Measurements from ENCODE around the gene SLC4A2.
A peak's percentile ranks its signal among the peaks of the same experiment; 100 is the strongest.
"Not testable (repeated sequence)": the region's sequence is repeated elsewhere in the genome, so short reads cannot be mapped to it uniquely, and the experiment has no call there.

SLC4A2 gene, protein sequence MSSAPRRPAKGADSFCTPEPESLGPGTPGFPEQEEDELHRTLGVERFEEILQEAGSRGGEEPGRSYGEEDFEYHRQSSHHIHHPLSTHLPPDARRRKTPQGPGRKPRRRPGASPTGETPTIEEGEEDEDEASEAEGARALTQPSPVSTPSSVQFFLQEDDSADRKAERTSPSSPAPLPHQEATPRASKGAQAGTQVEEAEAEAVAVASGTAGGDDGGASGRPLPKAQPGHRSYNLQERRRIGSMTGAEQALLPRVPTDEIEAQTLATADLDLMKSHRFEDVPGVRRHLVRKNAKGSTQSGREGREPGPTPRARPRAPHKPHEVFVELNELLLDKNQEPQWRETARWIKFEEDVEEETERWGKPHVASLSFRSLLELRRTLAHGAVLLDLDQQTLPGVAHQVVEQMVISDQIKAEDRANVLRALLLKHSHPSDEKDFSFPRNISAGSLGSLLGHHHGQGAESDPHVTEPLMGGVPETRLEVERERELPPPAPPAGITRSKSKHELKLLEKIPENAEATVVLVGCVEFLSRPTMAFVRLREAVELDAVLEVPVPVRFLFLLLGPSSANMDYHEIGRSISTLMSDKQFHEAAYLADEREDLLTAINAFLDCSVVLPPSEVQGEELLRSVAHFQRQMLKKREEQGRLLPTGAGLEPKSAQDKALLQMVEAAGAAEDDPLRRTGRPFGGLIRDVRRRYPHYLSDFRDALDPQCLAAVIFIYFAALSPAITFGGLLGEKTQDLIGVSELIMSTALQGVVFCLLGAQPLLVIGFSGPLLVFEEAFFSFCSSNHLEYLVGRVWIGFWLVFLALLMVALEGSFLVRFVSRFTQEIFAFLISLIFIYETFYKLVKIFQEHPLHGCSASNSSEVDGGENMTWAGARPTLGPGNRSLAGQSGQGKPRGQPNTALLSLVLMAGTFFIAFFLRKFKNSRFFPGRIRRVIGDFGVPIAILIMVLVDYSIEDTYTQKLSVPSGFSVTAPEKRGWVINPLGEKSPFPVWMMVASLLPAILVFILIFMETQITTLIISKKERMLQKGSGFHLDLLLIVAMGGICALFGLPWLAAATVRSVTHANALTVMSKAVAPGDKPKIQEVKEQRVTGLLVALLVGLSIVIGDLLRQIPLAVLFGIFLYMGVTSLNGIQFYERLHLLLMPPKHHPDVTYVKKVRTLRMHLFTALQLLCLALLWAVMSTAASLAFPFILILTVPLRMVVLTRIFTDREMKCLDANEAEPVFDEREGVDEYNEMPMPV
- total RNA-seq: 47.7 to 53.6 (median 52.8) reads per million in 3 donors

GRCh38 chr7:151059367-151060112, at the start of gene SLC4A2:
SLC4A2 (plus strand) TSS chr7:151059589; CDS start chr7:151061988, 2,399 bp downstream.
- Histone ChIP-seq H3K36me3 (ENCODE audit: control insufficient read depth, insufficient read depth, low read length) (peaks cover 10% of the 10 kb centered on the region), H3K4me3 (ENCODE audit: insufficient read depth, low read depth, low read length, poor library complexity, severe bottlenecking) (peak within 1 kb of the TSS; percentile 66), H3K9me3 (ENCODE audit: control insufficient read depth, low read length) (no peaks in the 10 kb centered on the region), H3K27ac (ENCODE audit: insufficient read depth, low read length, poor library complexity, severe bottlenecking) (peak within 1 kb of the TSS; percentile 77), H3K4me1 (ENCODE audit: control insufficient read depth, insufficient read depth, low read length, poor library complexity, severe bottlenecking) (peaks cover 29% of the 10 kb centered on the region), H3K27me3 (replicated peaks; ENCODE audit: control insufficient read depth, insufficient read depth, low read length, poor library complexity, severe bottlenecking) (no peaks in the 10 kb centered on the region)
- peak; percentile 32 to 56 (median 53) for DNase-seq

DNA sequence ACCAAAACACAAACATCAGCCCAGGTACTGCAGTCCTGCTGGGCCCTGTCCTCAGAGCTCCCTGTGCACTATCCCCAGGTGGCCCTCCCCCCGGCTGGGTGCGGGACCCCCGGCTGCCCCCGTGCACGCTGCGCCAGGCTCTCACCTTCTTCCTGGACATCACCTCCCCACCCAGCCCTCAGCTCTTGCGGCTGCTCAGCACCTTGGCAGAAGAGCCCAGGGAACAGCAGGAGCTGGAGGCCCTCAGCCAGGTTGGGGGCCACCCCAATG, 49.4 kb upstream of the SLC4A2 start:
- peaks cover 80% of the 10 kb centered on the region for H3K4me1 ChIP-seq (ENCODE audit: control insufficient read depth, insufficient read depth, low read length, poor library complexity, severe bottlenecking)

DNA sequence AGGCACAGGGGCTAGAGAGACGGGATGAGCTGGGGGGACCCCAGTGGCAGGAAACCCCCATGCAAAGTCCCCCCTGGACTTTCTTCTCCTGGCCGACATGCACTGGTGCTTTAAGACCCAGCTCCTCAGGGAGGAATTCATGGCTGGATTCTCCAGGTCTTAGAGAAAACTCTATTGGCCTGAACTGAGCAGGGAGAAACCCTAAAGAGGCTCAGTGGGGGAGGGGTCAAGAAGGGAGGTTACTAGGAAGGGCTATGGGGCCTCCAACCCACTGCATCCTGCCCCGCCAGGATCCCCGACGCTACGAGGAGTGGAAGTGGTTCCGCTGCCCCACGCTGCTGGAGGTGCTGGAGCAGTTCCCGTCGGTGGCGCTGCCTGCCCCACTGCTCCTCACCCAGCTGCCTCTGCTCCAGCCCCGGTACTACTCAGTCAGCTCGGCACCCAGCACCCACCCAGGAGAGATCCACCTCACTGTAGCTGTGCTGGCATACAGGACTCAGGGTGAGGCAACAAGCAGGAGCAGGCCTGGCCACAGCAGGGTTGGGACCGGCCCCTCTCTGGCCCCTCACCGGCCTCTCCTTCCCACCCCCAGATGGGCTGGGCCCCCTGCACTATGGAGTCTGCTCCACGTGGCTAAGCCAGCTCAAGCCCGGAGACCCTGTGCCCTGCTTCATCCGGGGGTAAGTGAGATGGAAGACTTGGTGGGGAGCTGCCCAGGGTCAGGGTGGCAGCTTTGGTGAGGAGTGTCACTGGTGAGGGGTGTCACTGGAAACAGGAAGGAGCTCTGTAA, 48.9 kb upstream of the SLC4A2 start:
- DNase-seq: peak in 1 of 3 donors; percentile 32
- no peaks in the 10 kb centered on the region for H3K9me3 ChIP-seq (ENCODE audit: control insufficient read depth, low read length)
- no peak overlapping the region for H3K4me3 ChIP-seq (ENCODE audit: insufficient read depth, low read depth, low read length, poor library complexity, severe bottlenecking)
- no peaks in the 10 kb centered on the region for H3K36me3 ChIP-seq (ENCODE audit: control insufficient read depth, insufficient read depth, low read length)
- peaks cover 86% of the 10 kb centered on the region for H3K4me1 ChIP-seq (ENCODE audit: control insufficient read depth, insufficient read depth, low read length, poor library complexity, severe bottlenecking)
- peak overlapping the region; percentile 76 for H3K27ac ChIP-seq (ENCODE audit: insufficient read depth, low read length, poor library complexity, severe bottlenecking)
- no peaks in the 10 kb centered on the region for H3K27me3 ChIP-seq (replicated peaks; ENCODE audit: control insufficient read depth, insufficient read depth, low read length, poor library complexity, severe bottlenecking)

More for the DNA sequence above, 49.4 kb upstream of the SLC4A2 start:
- Histone ChIP-seq H3K4me3 (ENCODE audit: insufficient read depth, low read depth, low read length, poor library complexity, severe bottlenecking) (no peak overlapping the region), H3K9me3 (ENCODE audit: control insufficient read depth, low read length) (no peaks in the 10 kb centered on the region), H3K27me3 (replicated peaks; ENCODE audit: control insufficient read depth, insufficient read depth, low read length, poor library complexity, severe bottlenecking) (no peaks in the 10 kb centered on the region), H3K27ac (ENCODE audit: insufficient read depth, low read length, poor library complexity, severe bottlenecking) (peak overlapping the region; percentile 76), H3K36me3 (ENCODE audit: control insufficient read depth, insufficient read depth, low read length) (no peaks in the 10 kb centered on the region)
- DNase-seq: no peak

GRCh38 chr7:151011097-151011409, 48.3 kb upstream of the SLC4A2 start:
- no peaks in the 10 kb centered on the region for H3K27me3 ChIP-seq (replicated peaks; ENCODE audit: control insufficient read depth, insufficient read depth, low read length, poor library complexity, severe bottlenecking)
- H3K9me3 ChIP-seq (ENCODE audit: control insufficient read depth, low read length): no peaks in the 10 kb centered on the region
- no peak for DNase-seq
- H3K36me3 ChIP-seq (ENCODE audit: control insufficient read depth, insufficient read depth, low read length): no peaks in the 10 kb centered on the region
- no peak overlapping the region for H3K4me3 ChIP-seq (ENCODE audit: insufficient read depth, low read depth, low read length, poor library complexity, severe bottlenecking)
- H3K27ac ChIP-seq (ENCODE audit: insufficient read depth, low read length, poor library complexity, severe bottlenecking): peak overlapping the region; percentile 76
- peaks cover 91% of the 10 kb centered on the region for H3K4me1 ChIP-seq (ENCODE audit: control insufficient read depth, insufficient read depth, low read length, poor library complexity, severe bottlenecking)

DNA sequence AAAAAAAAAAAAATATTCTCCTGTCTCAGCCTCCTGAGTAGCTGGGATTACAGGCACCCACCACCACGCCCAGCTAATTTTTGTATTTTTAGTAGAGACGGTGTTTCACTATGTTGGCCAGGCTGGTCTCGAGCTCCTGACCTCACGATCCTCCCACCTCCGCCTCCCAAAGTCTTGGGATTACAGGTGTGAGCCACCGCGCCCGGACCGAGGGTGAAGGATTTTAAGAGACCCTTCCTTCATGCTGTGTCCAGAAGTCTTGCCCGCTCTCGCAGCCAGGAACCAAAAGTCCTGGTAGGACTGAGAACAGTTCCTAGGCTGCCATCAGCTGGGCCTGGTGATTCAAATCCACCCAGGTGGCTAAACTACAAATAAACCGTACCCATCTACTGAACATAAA, 47.8 kb upstream of the SLC4A2 start:
- H3K4me3 ChIP-seq (ENCODE audit: insufficient read depth, low read depth, low read length, poor library complexity, severe bottlenecking); H3K36me3 ChIP-seq (ENCODE audit: control insufficient read depth, insufficient read depth, low read length); H3K27me3 ChIP-seq (replicated peaks; ENCODE audit: control insufficient read depth, insufficient read depth, low read length, poor library complexity, severe bottlenecking); DNase-seq; H3K9me3 ChIP-seq (ENCODE audit: control insufficient read depth, low read length): not testable (repeated sequence)
- Histone ChIP-seq H3K27ac (ENCODE audit: insufficient read depth, low read length, poor library complexity, severe bottlenecking) (peak overlapping the region; percentile 91), H3K4me1 (ENCODE audit: control insufficient read depth, insufficient read depth, low read length, poor library complexity, severe bottlenecking) (peaks cover 90% of the 10 kb centered on the region)

- no peaks in the 10 kb centered on the region for H3K9me3 ChIP-seq (ENCODE audit: control insufficient read depth, low read length)
- DNase-seq: no peak
- peak overlapping the region; percentile 91 for H3K27ac ChIP-seq (ENCODE audit: insufficient read depth, low read length, poor library complexity, severe bottlenecking)
- H3K36me3 ChIP-seq (ENCODE audit: control insufficient read depth, insufficient read depth, low read length): no peaks in the 10 kb centered on the region
- peaks cover 86% of the 10 kb centered on the region for H3K4me1 ChIP-seq (ENCODE audit: control insufficient read depth, insufficient read depth, low read length, poor library complexity, severe bottlenecking)
- no peaks in the 10 kb centered on the region for H3K27me3 ChIP-seq (replicated peaks; ENCODE audit: control insufficient read depth, insufficient read depth, low read length, poor library complexity, severe bottlenecking)
- H3K4me3 ChIP-seq (ENCODE audit: insufficient read depth, low read depth, low read length, poor library complexity, severe bottlenecking): no peak overlapping the region
Observed at GRCh38 chr7:151012031-151012692, 47.2 kb upstream of the SLC4A2 start.

- Histone ChIP-seq H3K27me3 (replicated peaks; ENCODE audit: control insufficient read depth, insufficient read depth, low read length, poor library complexity, severe bottlenecking) (no peaks in the 10 kb centered on the region), H3K9me3 (ENCODE audit: control insufficient read depth, low read length) (no peaks in the 10 kb centered on the region), H3K4me3 (ENCODE audit: insufficient read depth, low read depth, low read length, poor library complexity, severe bottlenecking) (no peak overlapping the region), H3K27ac (ENCODE audit: insufficient read depth, low read length, poor library complexity, severe bottlenecking) (peak overlapping the region; percentile 91), H3K36me3 (ENCODE audit: control insufficient read depth, insufficient read depth, low read length) (no peaks in the 10 kb centered on the region), H3K4me1 (ENCODE audit: control insufficient read depth, insufficient read depth, low read length, poor library complexity, severe bottlenecking) (peaks cover 86% of the 10 kb centered on the region)
- DNase-seq: no peak
Observed at GRCh38 chr7:151012911-151013347, 46.5 kb upstream of the SLC4A2 start.

DNA sequence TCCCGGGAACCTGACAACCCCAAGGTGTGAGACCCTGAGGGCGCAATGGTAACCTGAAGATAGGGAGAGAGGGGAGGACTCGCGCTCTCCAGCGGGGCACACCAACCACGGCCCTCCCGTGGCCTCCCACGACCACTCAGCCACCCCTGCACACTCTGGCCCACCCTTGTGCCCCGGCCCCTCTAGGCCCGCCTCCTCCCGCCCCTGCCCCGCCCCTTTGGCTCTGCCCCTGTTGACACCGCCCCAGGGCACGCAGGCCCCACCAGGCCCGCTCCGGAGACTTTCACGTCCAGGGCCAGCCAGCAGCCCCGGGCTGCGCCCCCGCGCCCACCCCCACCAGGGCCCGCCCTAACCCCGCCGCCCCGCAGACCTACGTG, 46.0 kb upstream of the SLC4A2 start:
- H3K4me1 ChIP-seq (ENCODE audit: control insufficient read depth, insufficient read depth, low read length, poor library complexity, severe bottlenecking): peaks cover 86% of the 10 kb centered on the region
- peak overlapping the region; percentile 91 for H3K27ac ChIP-seq (ENCODE audit: insufficient read depth, low read length, poor library complexity, severe bottlenecking)
- no peaks in the 10 kb centered on the region for H3K9me3 ChIP-seq (ENCODE audit: control insufficient read depth, low read length)
- H3K4me3 ChIP-seq (ENCODE audit: insufficient read depth, low read depth, low read length, poor library complexity, severe bottlenecking): no peak overlapping the region
- H3K27me3 ChIP-seq (replicated peaks; ENCODE audit: control insufficient read depth, insufficient read depth, low read length, poor library complexity, severe bottlenecking): no peaks in the 10 kb centered on the region
- no peak for DNase-seq
- H3K36me3 ChIP-seq (ENCODE audit: control insufficient read depth, insufficient read depth, low read length): no peaks in the 10 kb centered on the region
